Esophagus muscularis mucosa (tissue), 4 donors: Measurements from ENCODE around the gene CCNYL1. TPM values are rescaled to one million over a fixed set of nuclear protein-coding genes. Genes with fewer than 3 reads are reported as not detected.
A peak's percentile ranks its signal among the peaks of the same experiment; 100 is the strongest.
"Not testable (repeated sequence)": the region's sequence is repeated elsewhere in the genome, so short reads cannot be mapped to it uniquely, and the experiment has no call there.

Experiments
- DNase-seq: peaks from one replicate; pipeline ENCODE4 v3.0.0-alpha.2; 2017; ENCODE audit errors: extremely low spot score
- H3K27ac ChIP-seq, 4 donors: fragments of 200-600 bp; sonication (generic); replicated peaks in 1 of 4; 1 replicate in 3 of 4; 2 replicates in 1 of 4; pipeline ENCODE4 v1.5.1; 2016 to 2019; ENCODE audit warnings: mild to moderate bottlenecking in 1 of 4
- H3K27me3 ChIP-seq, 4 donors: fragments of 200-600 bp; sonication (generic); one replicate each; pipeline versions ENCODE4 v1.5.1 to v1.6.0; 2016 to 2019
- H3K36me3 ChIP-seq, 4 donors: fragments of 200-600 bp; sonication (generic); one replicate each; pipeline ENCODE4 v1.5.1; 2016 to 2019
- H3K4me1 ChIP-seq, 4 donors: fragments of 200-600 bp; sonication (generic); one replicate each; pipeline ENCODE4 v1.5.1; 2016 to 2019
- H3K4me3 ChIP-seq, 4 donors: fragments of 200-600 bp; sonication (generic); 1 replicate in 2 of 4; 2 replicates in 2 of 4; pipeline ENCODE4 v1.5.1; 2016 to 2019; ENCODE audit warnings: mild to moderate bottlenecking in 4 of 4, moderate library complexity in 1 of 4
- H3K9me3 ChIP-seq, 4 donors: fragments of 200-600 bp; sonication (generic); 1 replicate in 3 of 4; 2 replicates in 1 of 4; pipeline ENCODE4 v1.5.1; 2016 to 2019
- EP300 ChIP-seq: sonication (generic); formaldehyde crosslinking; IDR thresholded peaks from one replicate; pipeline ENCODE4 v1.6.1; 2017; ENCODE audit warnings: antibody characterized with exemption
- POLR2A ChIP-seq: fragments of 450-650 bp; IDR thresholded peaks from one replicate; pipeline ENCODE4 v1.6.1; 2017; ENCODE audit warnings: antibody characterized with exemption, moderate library complexity, mild to moderate bottlenecking, low read depth
- POLR2AphosphoS5 ChIP-seq, 2 donors: sonication (generic); formaldehyde crosslinking; IDR thresholded peaks; one replicate each; pipeline ENCODE4 v1.6.1; 2017; ENCODE audit warnings: antibody characterized with exemption in 2 of 2
- WGBS: methylation state at CpG from one replicate; pipeline ENCODE4 v1.1.5; 2018; 5-methylcytosine and 5-hydroxymethylcytosine counted together
- intact Hi-C: fragments of 100-400 bp; cut with DNase I; formaldehyde crosslinking; loops from one replicate; pipeline ENCODE4 v1.15.1; 2023
- total RNA-seq, 4 donors: library from RNA; depleted of rRNA; stranded (reverse); fragments of >200 nt; gene quantifications; one replicate each; pipeline versions ENCODE4 v1.1.0 to v1.2.1, GENCODE V29; 2016
- TF ChIP-seq, protein P1 (sequence below), 3 experiments: fragments of 200-600 bp in 2 of 3; fragments of 450-650 bp in 1 of 3; sonication (generic) in 2 of 3; IDR thresholded peaks; one replicate each; pipeline ENCODE4 v1.5.1; 2017 to 2019; ENCODE audit warnings: antibody characterized with exemption in 3 of 3, mild to moderate bottlenecking in 2 of 3, moderate library complexity in 1 of 3

CCNYL1 gene
- total RNA-seq, 4 donors from 2014 or later: 13.5 to 17.4 (median 16.2) TPM

DNA sequence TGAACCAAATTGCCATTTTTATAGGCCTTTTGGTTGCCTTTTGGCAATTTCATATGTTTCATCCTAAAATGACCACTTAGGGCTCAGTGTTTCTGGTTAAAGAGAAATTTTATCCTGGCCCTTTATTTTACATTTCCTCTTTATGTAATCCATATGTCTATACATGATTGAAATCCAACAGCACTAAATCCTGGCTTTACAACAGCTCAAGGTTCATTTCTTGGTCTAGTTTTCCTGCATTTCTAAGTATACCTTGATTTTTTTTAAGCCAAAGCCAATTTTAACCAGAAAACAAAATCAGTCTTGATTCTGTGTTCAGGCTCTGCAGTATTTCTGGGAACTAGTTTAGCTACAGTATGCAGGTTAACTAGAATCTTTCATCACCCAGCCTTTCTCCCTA is 46.6 kb downstream of the CCNYL1 start:
- TF ChIP-seq EP300 (no peak), POLR2AphosphoS5 (IDR thresholded peaks at IDR 0.05) (no peak), POLR2A (no peak)
- TF ChIP-seq, protein P1, sequence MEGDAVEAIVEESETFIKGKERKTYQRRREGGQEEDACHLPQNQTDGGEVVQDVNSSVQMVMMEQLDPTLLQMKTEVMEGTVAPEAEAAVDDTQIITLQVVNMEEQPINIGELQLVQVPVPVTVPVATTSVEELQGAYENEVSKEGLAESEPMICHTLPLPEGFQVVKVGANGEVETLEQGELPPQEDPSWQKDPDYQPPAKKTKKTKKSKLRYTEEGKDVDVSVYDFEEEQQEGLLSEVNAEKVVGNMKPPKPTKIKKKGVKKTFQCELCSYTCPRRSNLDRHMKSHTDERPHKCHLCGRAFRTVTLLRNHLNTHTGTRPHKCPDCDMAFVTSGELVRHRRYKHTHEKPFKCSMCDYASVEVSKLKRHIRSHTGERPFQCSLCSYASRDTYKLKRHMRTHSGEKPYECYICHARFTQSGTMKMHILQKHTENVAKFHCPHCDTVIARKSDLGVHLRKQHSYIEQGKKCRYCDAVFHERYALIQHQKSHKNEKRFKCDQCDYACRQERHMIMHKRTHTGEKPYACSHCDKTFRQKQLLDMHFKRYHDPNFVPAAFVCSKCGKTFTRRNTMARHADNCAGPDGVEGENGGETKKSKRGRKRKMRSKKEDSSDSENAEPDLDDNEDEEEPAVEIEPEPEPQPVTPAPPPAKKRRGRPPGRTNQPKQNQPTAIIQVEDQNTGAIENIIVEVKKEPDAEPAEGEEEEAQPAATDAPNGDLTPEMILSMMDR (IDR thresholded peaks at IDR 0.05): no peak
- Histone ChIP-seq H3K27me3 (no peaks in the 10 kb centered on the region), H3K4me3 (no peak overlapping the region), H3K36me3 (peaks cover 7 to 43% (median 26%) of the 10 kb centered on the region in 4 donors), H3K4me1 (peaks cover 0 to 4% (median under 1%) of the 10 kb centered on the region in 4 donors), H3K27ac (no peak overlapping the region), H3K9me3 (no peaks in the 10 kb centered on the region)
- intact Hi-C loops: no loop called here
- DNase-seq: no peak

DNA sequence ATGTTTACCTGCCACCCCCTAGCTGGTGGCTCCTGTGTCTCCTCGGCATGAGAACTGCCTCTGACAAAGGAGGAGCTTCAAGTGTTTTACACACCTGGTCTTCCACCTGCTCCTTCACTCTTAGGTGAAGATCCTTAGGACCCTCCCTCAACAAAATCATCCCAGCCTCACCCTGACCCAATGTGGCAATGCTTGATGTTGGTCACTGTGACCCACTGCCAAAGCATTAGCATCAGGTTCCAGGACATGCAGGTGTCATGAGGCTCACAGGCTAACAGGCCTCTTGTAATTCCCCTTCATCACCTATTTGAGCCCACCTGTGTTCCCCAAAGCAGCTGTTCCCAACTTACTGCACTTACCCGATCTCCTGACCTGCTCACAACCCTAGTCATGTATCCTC is 48.5 kb downstream of the CCNYL1 start:
- peak; percentile 42 for DNase-seq
- WGBS: 98% methylated on average over 2 of the region's 2 CpGs
- Histone ChIP-seq H3K27ac (no peak overlapping the region), H3K9me3 (no peaks in the 10 kb centered on the region), H3K4me1 (peaks cover 11 to 22% (median 19%) of the 10 kb centered on the region in 4 donors), H3K36me3 (peaks cover 0 to 41% (median 20%) of the 10 kb centered on the region in 4 donors), H3K4me3 (no peak overlapping the region), H3K27me3 (no peaks in the 10 kb centered on the region)
- no peak for TF ChIP-seq POLR2AphosphoS5 (IDR thresholded peaks at IDR 0.05)
- intact Hi-C loops: no loop called here

DNA sequence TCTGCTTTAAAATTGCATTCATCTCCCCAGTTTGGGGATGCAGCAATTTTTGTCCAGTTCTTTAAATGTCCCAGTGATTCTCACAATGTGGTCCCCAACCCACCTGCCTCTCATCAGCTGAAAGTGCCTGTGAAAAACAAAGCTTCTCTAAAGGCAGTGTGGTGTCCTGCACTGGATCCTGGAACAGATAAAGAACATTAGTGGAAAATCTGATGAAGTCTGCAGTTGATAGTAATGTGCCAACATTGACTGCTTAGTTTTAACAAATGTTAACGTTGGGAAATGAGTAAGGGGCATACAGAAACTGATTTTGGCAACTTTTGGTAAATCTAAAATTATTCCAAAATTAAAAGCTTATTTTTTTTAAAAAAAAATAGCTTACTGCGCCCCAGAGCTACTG is 49.0 kb downstream of the CCNYL1 start:
- no peak for DNase-seq
- intact Hi-C loops: no loop called here
- Histone ChIP-seq H3K4me3 (no peak overlapping the region), H3K27me3 (no peaks in the 10 kb centered on the region), H3K9me3 (no peaks in the 10 kb centered on the region), H3K27ac (no peak overlapping the region), H3K4me1 (peaks cover 17 to 28% (median 25%) of the 10 kb centered on the region in 4 donors), H3K36me3 (peaks cover 0 to 36% (median 17%) of the 10 kb centered on the region in 4 donors)
- TF ChIP-seq EP300 (no peak), POLR2AphosphoS5 (IDR thresholded peaks at IDR 0.05) (no peak), POLR2A (no peak)
- TF ChIP-seq, protein P1 (IDR thresholded peaks at IDR 0.05): no peak
- 86% methylated on average over 2 of the region's 2 CpGs for WGBS

DNA sequence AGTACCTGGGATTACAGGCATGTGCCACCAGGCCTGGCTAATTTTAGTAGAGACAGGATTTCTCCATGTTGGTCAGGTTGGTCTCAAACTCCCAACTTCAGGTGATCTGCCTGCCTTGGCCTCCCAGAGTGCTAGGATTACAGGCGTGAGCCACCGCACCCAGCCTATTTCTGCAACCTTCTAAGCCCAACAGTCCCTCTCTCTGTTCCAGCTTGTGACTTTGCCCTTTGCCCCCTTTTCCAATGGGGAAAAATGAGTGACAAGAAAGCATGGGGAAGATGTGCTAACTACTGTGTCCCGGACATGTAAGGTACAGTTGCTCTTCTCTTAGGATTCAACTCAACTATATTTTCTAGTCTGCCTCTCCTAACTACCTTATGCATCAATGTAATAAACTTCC is 50.0 kb downstream of the CCNYL1 start:
- H3K27me3 ChIP-seq, H3K4me3 ChIP-seq, H3K27ac ChIP-seq, H3K9me3 ChIP-seq, DNase-seq, intact Hi-C loops: not testable (repeated sequence)
- Histone ChIP-seq H3K36me3 (peaks cover 2 to 36% (median 17%) of the 10 kb centered on the region in 4 donors), H3K4me1 (peaks cover 20 to 38% (median 34%) of the 10 kb centered on the region in 4 donors)
- 98% methylated on average over 3 of the region's 3 CpGs for WGBS

DNA sequence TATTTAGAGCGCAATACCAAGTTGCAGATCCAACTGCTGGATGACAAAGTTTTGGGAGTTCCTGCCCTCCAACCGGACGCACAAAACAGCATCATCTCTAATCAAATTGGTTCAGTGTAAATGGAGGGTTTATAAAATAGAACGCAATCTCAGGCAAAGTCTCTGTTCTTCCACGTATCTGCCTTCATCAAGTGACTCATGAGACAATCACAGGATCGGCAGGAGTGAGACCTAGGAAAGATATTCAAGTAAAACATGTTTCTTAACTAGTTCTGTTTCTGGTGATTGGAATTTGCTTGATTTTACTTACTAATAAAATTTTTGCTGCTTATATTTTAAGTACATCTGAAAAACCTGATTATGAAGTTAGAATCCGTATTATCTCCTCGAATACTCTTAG is 50.7 kb downstream of the CCNYL1 start:
- no peak overlapping the region for H3K27ac ChIP-seq
- no peak for DNase-seq
- intact Hi-C loops: no loop called here
- H3K4me3 ChIP-seq: no peak overlapping the region
- peaks cover 26 to 45% (median 42%) of the 10 kb centered on the region in 4 donors for H3K4me1 ChIP-seq
- no peaks in the 10 kb centered on the region for H3K27me3 ChIP-seq
- TF ChIP-seq POLR2A (no peak), POLR2AphosphoS5 (IDR thresholded peaks at IDR 0.05) (no peak), EP300 (no peak)
- TF ChIP-seq, protein P1 (IDR thresholded peaks at IDR 0.05): no peak
- peaks cover 9 to 42% (median 20%) of the 10 kb centered on the region in 4 donors for H3K36me3 ChIP-seq
- 87% methylated on average over 8 of the region's 8 CpGs for WGBS
- H3K9me3 ChIP-seq: no peaks in the 10 kb centered on the region

DNA sequence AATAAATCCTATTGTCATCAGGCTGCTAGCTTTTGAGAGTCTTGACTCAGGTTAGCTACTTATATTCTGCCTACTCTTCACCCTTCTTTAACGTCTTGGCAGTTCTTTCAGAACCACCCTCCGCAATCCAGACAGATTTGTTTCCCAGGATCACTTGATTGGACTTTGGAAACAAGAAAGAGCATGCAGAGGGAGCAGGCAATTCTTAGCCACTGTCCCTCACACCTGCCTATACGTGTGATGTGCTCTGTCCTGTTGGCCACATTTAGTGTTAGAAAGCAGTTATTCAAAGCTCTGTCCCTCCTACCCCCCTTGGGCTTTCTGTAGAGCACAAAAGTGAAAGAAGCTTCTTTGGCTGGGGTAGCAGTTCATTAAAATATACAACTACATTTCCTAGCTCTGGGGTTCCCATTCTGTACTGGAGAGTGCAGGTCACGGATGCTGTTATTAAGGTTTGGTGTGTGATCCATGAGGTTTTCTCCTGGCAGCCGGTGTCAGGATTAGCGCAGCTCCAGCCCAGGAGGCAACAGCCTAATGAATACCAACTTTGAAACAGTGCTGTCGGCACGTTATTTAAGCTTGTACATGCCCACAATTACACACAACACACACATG is 52.0 kb downstream of the CCNYL1 start:
- 89% methylated on average over 8 of the region's 8 CpGs for WGBS
- intact Hi-C loops: no loop called here
- peaks cover 16 to 51% (median 26%) of the 10 kb centered on the region in 4 donors for H3K36me3 ChIP-seq
- TF ChIP-seq POLR2A (no peak), EP300 (no peak), POLR2AphosphoS5 (IDR thresholded peaks at IDR 0.05) (no peak)
- TF ChIP-seq, protein P1 (IDR thresholded peaks at IDR 0.05): no peak
- H3K4me3 ChIP-seq: peak overlapping the region in 1 of 4 donors; percentile 0
- no peak for DNase-seq
- no peaks in the 10 kb centered on the region for H3K9me3 ChIP-seq
- H3K4me1 ChIP-seq: peaks cover 39 to 58% (median 54%) of the 10 kb centered on the region in 4 donors
- H3K27ac ChIP-seq: no peak overlapping the region
- H3K27me3 ChIP-seq: no peaks in the 10 kb centered on the region
